CD4-positive, alpha-beta T cell treated with Interleukin-15 for 4 hours (primary cell): ENCODE measurements around the gene SPAG5.
"Not testable (repeated sequence)": the region's sequence is repeated elsewhere in the genome, so short reads cannot be mapped to it uniquely, and the experiment has no call there.

Experiments used
- DNase-seq: peaks from one replicate; pipeline ENCODE4 v3.0.0-alpha.2; 2020; ENCODE audit warnings: low spot score

SPAG5 gene

DNA sequence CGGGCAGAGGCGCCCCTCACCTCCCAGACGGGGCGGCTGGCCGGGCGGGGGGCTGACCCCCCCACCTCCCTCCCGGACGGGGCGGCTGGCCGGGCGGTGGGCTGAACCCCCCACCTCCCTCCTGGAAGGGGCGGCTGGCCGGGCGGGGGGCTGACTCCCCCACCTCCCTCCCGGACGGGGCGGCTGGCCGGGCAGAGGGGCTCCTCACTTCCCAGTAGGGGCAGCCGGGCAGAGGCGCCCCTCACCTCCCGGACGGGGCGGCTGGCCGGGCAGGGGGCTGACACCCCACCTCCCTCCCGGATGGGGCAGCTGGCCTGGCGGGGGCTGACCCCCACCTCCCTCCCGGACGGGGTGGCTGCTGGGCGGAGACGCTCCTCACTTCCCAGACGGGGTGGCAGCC is 5.2 kb upstream of the SPAG5 start:
- DNase-seq, result not testable (repeated sequence)

DNA sequence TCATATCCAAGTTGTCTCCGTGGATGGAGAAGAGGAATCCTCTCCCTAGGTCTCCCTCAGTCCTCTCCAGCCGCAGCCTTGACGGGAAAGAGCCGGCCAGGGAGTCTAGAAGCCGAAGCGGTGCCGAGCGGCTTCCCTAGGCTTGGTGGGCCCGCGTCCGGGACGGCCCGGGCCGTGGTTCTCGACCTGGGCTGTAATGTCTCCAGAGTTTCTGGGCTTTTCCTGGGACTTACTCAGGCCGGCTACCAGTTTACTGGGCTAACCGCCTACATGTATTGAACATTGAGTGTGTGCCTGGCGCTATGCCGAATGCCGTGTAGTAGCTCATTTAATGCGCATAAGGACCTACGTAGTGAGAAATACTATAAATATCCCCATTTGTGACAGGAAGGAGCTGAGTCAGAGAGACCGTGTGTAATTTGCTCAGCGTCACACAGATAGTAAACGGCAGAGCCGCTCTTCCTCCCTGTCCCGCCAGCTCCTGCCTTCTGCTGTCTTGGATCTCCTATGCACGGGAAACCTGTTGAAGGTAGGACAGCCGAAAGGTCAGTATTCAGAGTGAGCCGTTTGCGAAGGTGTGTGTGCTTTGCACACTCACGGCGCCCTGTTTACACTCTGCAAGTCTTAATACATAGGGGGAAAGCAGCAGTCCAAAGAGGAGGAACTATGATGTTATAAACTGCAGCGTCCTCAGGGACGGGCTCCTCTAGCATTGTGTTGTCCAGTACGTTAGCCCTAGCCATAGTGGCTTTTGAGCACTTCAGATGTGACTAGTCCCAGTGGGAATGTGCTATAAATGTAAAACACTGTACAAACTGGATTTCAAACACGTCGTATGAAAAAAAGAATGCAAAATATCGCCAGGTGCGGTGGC is 723 bp upstream of the SPAG5 start:
- peak; percentile 68 for DNase-seq

DNA sequence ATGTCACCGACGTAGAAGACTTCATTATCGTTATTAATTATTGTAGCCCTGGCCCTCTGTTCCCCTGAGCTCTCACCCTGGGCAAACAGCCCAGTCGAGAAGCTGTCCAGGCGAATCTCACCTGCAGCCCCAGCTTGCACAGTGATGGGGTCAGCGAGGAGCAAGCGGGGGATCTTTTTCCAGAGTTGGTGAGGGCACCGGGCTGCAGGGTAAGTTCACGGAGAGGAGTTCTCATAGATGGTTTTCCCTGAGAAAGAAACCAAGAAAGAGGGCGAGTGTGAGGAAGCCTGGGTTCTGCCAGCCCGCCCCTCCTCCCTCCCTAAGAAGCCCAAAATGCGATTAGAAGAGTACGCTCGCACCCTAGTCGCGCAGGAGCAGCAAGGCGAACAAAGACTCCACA is 436 bp downstream of the SPAG5 start:
- DNase-seq, result no peak

DNA sequence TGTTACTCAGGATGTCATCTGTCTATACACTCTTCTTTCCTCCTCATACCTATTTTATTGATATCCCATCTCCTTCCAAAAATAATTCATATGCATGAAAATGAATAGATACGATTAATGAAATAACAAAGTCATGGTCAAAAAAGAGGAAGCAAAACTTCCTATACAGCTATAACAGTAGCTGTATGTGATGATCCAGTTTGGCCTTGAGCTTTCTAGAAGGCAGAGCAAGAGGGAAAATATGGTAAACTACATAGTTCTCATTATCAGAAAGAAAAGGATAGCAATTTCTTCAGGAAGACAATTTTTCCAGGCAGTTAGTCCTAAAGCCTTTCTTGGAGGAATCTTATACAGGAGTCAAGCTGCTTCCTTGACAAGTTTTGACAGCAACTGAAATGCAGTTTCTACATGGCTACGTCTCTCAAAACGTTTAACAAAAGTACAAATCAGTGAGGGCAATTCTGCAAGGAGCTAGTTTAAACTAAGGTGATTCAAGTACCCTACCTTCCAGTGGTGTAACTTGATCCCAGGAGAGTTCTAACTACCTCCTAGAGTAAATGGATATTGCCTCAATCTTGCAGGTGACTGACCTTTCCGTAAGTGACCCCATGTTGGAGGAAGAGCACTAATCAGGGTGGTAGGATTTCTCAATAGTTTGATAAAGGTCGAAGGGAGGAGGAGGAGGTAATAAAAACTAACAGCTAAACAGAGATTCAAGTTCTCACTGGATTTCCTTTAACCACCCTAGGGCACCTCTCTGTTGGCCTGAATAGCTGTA is 1.0 kb downstream of the SPAG5 start:
- no peak for DNase-seq

DNA sequence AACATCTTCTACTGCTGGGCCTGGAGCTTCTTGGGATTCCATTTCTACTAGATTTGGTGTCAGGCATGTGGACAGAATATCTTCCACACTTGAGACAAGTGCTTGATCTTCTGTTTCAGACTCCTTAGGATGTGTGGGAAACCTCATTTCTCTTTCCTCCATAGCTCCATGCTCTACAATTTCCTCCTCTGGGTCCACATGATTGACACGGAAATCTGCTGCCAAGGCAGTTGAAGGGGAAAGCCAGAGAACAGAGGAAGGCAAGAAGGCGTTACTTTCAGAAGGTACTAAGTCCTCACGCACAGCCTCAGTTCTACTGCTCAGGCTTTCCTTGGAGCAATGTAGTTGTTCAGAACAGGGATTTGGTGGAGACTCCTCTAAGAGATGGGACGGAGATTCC is 6.6 kb downstream of the SPAG5 start:
- DNase-seq, result no peak

DNA sequence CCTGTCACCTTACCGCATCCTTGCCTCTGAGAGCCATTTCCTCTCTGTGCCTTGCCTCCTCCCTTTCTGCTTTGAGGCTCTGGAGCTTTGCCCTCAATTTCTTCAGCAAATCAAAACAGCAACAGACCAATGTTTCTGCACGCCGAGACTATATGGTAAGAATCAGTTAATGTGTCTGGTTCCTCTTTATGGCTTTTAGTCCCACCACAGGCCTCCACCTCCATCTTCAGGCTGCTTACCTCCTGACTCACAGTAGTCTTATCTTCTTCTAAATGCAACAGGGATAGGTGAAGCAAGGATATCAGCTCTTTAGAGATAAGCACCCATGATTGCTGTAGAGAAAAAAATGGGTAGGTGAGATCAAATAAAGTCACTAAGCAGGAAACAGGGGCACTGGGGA is 13.0 kb downstream of the SPAG5 start:
- no peak for DNase-seq

DNA sequence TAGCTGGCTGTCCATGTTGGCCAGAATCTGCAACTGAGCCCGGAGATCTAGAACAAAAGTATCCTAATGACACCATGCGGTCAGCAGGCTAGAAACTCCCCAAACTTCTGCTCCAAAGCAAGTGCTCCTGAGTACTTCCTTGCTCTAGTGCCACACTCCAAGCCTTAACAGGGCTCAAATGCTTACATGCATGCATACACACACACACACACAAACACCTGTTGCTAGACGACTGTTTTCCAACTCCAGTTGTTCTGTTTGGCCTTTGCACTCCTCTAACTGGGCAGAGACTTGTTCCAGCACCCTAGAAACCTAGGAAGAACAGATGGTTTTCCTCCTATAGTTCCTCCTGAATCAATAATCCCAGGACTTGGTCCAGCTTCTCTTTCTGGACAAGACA is 14.4 kb downstream of the SPAG5 start:
- DNase-seq, result no peak

DNA sequence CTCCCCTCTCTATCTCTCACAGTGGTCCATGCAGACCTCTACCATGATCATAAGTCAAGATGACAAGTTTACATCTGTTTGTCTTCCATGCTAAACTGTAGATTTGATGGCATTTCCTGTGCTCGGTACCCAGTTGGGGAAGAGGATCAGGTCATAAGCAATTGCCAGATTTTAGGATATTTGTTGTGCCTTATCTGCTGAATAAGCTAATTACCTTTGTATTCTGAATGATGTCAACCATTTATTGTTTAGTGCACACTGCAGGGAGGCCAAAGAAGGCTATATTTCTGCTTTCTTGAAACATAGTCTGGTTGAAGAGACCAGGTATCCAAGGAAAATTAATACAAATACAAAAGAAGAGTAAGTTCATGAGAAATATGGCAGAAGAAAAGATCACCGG is 16.3 kb downstream of the SPAG5 start:
- no peak for DNase-seq

DNA sequence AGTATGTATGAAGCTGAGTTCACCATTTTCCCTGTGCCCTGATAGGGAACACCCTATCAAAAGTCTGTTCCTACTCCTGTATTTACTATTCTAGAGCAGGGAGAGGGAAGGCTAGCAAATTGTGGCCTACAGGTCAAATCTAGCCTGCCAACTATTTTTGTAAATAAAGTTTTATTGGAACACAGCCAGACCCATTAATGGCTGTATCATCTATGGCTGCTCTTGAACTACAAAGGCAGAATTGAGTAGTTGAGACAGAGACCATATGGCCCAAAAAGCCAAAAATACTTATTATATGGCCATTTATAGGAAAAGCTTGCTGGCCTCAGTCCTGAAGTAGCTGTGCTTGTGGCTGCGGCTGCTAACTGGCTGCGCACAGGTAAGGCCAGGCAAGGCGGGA is 17.9 kb downstream of the SPAG5 start:
- no peak for DNase-seq

DNA sequence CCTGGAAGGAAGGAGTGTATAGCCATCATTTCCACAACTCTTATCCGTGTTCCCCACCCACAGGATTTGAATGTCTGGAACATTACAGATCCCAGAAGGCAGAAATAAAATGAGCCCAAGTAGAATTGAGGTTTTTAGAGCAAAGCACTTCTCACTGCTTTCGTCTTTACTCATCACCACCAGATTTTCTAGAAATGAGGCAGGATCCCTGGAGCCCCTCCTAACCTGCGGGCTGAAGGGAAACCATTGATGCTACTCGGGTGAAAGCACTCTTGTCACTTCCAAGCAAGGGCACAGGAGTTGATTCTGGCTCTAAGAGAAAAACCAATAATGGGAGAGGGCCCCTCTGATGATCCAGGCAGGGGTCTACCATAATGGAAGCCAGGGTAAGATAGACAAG is 19.3 kb downstream of the SPAG5 start:
- DNase-seq, result no peak

DNA sequence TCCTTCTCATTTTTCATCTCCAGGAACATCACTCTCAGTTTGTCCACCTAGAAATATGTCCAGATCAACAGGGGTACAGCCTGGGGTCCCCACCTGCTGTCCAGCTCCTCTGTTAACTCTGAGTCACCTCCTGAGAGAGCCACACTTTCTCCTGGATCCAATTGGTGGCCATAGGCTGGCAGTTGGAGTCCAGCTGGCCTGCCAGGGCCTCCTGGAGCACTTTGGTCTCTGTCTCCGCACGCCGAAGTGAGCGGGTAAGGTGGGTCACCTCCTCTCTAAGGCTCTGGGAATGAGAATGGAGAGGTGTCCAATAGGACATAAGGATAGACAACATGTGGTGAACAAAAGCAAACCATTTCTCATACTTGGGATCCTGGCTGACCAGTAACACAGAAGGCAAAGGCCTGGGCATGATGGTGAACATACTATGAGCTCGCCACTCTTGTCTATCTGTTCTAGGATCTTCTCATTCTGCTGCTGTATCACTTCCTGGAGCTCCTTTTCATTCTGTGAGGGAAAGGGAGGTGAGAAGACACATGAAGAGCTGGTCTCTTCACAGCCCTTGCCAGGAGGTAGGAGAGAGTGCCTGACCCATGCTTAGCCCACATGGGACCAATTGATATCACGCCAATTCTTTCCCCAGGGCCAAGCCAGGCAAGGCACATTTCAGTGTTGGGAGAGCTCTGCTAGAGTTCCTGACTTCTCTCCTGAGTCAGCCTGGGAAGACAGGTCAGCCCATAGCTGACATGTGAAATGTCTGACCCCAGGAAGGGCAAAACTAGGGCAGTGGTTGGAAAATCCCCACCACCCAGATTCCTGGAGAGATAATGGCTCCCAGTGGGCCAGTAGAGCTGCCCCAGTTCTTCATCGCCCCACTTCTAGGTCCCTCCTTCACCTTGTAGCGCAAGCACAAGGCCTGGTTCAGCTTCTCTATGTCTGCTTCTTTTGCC is 20.3 kb downstream of the SPAG5 start:
- DNase-seq, result no peak

DNA sequence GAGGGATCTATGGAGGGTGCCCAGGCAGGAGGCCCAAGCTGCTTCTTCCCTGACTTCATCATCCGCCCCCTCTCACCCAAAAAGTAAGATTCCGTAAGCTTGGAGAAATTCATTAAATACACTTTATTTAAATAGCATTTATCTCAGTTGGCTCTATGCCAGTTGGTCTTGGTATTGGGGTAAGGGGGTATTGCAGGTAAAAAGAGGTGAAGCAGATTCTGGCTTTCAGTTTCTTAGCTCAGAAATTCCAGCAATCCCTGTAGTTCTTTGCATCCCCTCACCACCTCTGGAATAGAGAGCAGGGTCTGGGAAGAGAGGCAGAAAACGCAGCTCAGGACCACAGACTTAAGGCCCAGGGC is 21.4 kb downstream of the SPAG5 start:
- DNase-seq, result no peak

DNA sequence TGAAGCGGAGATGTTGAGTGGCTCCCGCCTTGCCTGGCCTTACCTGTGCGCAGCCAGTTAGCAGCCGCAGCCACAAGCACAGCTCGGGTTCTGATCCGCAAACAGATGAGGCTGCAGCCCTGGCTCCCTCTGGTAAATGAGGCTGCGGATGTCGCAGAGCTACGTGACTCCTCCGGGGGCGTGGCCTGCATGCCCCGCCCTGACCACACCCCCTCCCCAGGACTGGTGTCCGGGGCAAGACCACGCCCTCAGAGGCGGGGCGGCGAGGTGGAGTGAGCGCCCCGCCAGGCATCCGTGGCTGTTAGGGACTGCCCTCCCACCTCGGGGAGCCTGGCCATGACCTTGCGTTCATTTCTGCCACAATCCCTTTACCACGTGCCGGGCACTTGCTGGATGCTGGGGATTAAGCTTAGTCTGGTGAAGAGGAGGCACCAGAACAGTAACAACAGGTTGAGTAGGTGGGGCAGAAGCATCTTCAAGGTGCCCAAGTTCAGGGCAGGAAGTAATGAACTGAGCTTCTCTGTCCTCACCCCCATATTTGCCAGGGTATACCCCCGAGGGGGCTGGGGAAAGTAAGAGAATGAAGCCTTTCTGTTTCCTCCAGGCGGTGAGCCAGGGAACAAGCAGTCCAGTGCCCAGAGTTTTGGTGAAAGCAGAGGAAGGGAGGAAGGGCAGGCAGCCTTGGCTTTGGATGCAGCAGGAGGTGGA is 21.9 kb downstream of the SPAG5 start, which contains the start of gene ALDOC:
Gene ALDOC (minus strand): TSS at position 138 of the 708 bp plus-strand sequence. CDS start 1,363 bp downstream, outside the sequence.
- peak; percentile 98 for DNase-seq

DNA sequence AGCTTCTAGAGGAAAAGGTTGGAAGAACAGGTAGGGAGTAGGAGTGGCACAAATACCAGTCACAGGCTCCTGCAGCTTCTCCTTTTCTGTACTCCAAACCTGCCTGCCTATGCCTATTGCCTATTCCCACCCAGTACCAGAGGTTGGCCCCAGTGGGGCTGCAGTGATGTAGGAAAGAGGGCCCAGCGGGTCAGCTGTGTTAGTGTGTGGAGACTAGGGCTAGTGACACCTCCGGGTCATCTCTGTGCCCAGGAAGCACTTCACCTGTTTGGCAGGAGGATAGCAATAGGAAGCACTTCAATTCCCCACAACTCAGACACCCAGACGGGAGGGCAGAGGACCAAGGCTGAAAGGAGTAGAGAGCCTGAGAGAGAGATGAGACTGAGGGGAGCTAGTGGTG is 22.8 kb downstream of the SPAG5 start:
- DNase-seq, result not testable (repeated sequence)

DNA sequence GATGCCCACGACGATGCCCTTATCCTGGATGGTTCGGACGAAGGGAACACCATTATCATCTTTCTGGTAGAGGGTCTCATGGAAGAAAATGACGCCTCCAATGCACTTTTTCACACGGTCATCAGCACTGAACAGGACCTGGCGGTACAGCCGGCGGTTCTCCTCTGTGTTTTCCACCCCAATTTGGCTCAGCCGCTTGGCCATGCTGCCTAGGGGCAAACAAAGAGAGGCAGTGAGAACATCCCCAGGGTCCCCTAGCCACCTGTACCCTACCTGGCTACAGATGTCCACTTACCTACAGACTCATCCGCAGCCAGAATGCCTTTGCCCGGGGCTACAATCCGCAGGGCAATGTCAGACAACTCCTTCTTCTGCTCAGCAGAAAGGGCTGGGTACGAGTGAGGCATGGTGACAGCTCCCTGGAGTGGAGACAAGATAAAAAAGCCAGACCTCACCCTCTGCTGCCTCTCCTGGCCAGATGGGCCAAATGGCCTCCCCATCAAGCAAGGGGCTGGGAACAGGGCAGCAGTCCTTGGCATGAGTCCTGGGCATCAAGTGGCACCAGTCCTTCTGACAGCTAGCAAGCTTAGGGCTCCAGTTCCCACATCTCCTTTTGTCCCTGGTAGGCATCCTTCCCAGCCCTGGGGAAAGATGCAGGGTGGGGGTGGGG is 23.6 kb downstream of the SPAG5 start:
- no peak for DNase-seq

DNA sequence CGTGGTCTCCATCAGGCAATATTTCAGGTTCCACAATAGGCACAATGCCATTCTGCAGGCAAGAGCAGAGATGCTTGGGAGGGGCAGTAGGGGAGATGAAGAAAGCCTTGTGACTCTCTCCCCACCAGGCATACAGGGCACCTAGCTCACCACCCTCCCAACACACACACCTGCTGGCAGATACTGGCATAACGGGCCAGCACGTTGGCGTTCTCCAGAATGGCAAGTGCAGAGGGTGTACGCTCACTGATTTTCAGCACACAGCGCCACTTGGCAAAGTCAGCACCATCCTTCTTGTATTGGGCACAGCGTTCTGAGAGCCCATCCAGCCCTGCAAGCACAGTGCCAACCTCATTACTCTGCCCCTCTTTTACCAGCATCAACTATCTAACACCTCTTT is 24.3 kb downstream of the SPAG5 start:
- no peak for DNase-seq

DNA sequence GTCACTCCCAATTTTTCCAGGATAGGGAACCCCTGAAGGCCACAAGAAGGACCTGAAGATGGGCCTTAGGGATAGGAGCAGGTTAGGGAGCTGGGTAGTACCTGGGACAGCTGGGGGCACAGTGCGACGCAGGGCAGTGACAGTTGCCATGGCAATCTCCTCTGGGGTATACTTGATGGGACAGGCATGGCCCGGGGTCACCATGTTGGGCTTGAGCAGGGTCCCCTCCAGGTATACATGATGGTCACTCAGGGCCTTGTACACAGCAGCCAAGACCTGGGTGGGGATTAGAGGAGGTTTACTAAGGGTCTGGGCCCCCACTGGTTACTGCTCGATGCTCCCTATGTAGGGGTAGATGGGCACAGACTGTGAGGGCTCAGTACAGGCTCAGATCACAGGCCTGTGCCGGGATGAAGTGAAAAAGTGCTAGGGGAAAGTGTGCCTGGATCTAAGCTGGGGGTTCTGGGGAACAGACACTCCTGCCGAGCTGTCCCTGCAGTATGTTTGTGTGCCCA is 24.8 kb downstream of the SPAG5 start:
- no peak for DNase-seq

DNA sequence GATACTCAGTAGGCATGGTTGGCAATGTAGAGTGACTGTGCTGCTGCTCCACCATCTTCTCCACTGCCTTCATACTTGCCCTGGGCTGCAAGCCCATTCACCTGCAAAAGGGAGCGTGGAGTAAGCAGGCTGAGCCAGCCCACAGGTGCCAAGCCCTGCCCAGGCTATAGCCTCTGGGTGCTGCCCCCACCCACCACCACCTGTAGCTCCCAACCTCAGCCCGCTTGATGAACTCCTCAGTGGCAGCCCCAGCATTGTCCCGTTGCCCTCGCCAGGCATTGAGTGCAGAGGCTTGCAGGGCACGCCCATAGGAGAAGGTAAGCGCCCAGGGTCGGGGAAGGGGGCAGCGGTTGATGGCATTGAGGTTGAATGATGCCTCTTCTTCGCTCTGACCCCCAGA is 25.3 kb downstream of the SPAG5 start:
- no peak for DNase-seq

DNA sequence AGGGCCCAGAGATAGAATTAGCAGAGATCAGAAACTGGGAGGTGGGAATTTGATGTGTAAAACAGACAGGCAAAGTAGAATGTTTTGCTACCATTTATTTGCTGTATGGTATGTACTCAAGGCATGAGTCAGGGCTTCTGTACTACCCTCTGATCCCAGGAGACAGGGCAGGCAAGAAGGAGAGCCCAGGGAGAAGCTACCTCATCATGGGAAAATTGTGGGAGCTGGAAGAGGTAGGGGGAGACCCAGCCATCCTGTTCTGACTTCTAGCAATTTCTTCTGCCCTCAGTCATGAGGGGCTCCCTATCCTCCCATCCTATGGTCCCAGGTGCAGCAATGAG is 25.8 kb downstream of the SPAG5 start:
- no peak for DNase-seq

DNA sequence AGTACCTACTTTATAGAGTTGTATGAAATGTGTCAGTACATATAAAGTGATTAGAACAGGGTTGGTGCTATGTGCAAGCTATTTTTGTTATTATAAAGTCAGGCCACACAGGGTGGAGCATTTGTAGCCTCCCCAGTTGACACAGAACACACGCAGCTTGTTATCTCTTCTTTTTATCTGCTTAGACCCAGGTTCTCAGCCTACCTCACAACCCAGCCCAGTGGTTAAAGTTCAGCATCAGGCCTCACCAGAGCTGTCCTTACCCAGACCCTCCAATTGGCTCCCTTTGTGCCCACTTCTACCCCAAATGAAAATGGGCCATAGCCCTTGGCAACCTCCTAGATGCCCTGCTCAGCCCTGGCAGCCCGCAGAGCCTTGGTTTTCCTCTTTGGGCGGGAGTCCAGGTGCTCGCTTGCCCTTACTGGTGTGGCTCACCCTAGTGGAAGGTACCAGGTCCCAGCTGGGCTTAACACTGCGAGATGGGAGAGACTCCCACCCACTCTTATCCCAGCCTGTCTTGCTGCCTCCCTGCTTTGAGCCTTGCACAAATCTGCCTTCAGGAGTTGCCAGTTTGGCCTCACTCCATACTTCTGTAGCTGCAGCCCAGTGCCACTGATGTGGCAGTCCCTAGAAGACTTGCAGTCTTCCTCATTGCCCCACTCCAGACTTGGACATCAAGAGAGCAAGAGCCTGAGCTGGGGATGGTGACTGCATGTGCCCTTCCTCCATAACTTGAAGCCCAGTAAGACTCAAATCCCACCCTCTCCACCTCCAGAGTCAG is 26.4 kb downstream of the SPAG5 start:
- no peak for DNase-seq
